ENCODE measurements around the gene RAET1G.
A peak's percentile ranks its signal among the peaks of the same experiment; 100 is the strongest.
"Not testable (repeated sequence)": the region's sequence is repeated elsewhere in the genome, so short reads cannot be mapped to it uniquely, and the experiment has no call there.

Gene RAET1G

GRCh38 chr6:149897015-149897697 lies 25.8 kb downstream of the RAET1G start:
- peak; percentile 97 for DNase-seq (ENCODE audit: low spot score)

DNA sequence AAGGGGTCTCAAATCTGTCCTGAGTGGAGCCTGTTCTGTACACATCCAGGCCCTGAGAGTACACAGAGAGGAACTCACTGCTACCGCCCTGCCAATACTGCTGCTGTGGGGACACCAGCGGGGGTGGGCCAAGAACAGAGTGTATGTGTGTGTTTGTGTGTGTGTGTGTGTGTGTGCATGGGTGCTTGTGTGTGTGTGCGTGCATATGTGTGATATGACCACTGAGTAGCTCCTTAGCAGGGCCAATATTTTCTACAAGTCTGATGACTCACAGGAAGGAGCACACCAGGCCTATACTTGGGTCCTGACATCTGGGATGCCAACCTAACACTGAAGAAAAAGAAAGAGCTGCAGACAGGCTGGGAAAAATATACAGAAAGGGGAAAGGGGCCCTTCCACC lies 26.4 kb downstream of the RAET1G start:
- DNase-seq (ENCODE audit: low spot score) = no peak

GRCh38 chr6:149895833-149896271 lies 27.1 kb downstream of the RAET1G start:
- peak; percentile 56 for DNase-seq (ENCODE audit: low spot score)

GRCh38 chr6:149895048-149895590 lies 27.8 kb downstream of the RAET1G start:
- peak; percentile 62 for DNase-seq (ENCODE audit: low spot score)

DNA sequence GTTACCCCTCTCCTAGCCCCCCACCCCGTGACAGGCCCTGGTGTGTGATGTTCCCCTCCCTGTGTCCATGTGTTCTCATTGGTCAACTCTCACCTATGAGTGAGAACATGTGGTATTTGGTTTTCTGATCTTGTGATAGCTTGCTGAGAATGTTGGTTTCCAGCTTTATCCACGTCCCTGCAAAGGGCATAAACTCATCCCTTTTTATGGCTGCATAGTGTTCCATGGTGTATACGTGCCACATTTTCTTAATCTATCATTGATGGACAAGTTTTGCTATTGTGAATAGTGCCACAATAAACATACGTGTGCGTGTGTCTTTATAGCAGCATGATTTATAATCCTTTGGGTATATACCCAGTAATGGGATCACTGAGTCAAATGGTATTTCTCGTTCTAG lies 31.1 kb downstream of the RAET1G start:
- DNase-seq (ENCODE audit: low spot score) = not testable (repeated sequence)

DNA sequence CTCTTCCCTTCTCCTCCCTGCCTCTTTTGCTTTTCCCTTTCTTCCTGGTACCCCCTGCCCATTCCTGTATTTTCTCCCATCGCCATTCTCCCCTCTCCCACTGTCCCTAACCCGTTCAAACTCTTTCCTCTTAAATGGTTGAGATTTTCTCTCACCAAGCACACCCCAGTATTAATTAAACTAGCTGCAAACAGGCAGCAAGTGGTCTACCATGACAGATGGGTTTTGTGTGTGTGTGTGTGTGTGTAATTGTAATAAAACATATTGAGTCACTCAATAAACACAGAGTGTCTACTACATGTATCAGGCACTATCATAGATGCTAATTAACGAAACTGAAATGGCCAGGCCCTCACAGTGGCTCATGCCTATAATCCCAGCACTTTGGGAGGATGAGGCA lies 31.7 kb downstream of the RAET1G start:
- no peak for DNase-seq (ENCODE audit: low spot score)

DNA sequence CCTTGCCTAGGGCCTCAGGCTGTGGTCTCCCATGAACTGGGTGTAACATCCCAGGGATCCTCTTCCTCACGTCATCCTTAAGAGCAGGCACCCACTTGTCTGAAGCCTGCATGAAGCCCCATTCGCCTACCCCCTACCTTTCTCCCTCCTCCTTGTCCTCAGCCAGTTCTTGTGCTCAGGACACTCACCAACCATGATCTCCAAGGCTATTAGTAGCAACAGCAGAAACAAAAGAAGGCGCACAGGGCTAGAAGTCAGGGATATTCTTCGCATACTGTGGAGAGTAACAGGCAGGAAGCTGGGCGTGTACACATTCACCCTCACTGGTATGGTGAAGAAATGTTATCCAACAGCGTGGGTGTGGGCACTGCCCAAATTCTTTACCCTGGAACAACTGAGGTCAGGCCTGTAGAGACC lies 32.3 kb downstream of the RAET1G start:
- no peak for DNase-seq (ENCODE audit: low spot score)

GRCh38 chr6:149889326-149889725 lies 33.6 kb downstream of the RAET1G start:
- DNase-seq (ENCODE audit: low spot score) = no peak

DNA sequence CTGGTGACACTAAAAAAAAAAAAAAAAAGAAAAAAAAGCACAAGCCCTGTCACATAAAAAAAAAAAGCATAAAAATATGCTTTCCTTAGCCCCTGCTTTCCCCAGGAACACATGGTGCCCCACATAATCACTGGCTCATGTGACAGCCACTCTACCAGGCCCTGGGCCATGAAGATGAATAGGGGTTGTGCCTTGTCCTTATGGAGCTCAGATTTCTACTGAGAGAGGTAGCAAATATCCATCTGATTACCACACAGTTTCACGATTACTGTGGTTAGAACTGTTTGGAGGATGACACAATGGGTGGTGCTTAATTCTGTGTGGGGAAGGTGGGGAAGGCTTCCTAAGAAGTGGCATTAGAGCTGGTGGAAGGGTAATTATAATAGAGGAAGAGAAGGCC lies 34.3 kb downstream of the RAET1G start:
- peak; percentile 72 for DNase-seq (ENCODE audit: low spot score)

DNA sequence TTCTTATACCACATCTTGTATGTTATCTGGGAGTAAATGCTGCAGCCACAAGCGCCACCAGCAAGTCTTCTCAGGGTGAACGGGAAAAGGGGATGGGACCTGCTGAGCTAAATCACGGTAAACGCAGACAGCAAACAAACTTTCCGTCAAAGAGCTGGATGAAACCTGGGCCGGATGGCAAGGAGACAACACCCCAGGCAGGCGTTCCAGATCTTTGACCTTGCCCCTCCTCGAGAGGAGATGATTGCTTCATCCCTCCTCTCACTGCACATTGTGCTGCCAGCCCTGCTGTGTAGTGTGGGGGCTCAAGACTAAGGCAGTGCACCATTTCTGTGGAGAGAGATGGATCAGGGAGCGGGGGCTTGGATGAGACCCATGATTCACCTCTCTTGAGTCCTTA lies 34.8 kb downstream of the RAET1G start:
- no peak for DNase-seq (ENCODE audit: low spot score)

- DNase-seq (ENCODE audit: low spot score) = peak; percentile 72
Measured at GRCh38 chr6:149887343-149887742, 35.6 kb downstream of the RAET1G start.

- no peak for DNase-seq (ENCODE audit: low spot score)
Measured at GRCh38 chr6:149885888-149886287, 37.0 kb downstream of the RAET1G start.

GRCh38 chr6:149884617-149885016 lies 38.3 kb downstream of the RAET1G start:
- no peak for DNase-seq (ENCODE audit: low spot score)

DNA sequence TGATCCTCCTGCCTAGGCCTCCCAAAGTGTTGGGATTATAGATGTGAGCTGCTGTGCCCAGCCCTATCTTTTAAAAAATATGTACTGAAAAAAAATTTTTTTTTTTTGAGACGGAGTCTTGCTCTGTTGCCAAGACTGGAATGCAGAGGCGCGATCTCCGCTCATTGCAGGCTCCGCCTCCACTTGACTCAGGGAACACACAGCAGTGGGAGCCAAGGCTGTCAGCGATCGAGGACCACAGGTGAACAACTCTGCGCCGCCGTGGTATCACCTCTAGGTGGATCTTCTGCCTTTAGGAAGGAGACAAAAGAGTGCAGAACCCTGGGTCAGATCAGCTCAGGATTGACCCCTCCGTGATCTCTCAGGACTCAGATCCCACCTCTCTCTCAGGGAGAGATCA lies 38.7 kb downstream of the RAET1G start:
- DNase-seq (ENCODE audit: low spot score) = no peak

DNA sequence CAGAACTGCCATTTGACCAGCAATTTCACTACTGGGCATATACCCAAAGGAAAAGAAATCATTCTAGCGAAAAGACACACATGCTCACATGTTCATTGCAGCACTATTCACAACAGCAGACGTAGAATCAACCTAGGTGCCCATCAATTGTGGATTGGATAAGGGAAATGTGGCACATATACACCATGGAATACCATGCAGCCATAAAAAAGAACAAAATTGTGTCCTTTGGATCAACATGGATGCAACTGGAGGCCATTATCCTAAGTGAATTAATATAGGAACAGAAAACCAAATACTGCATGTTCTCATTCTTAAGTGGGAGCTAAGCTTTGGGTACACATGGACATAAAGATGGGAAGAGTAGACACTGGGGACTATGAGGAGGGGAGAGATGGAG lies 41.1 kb downstream of the RAET1G start:
- DNase-seq (ENCODE audit: low spot score) = no peak

DNA sequence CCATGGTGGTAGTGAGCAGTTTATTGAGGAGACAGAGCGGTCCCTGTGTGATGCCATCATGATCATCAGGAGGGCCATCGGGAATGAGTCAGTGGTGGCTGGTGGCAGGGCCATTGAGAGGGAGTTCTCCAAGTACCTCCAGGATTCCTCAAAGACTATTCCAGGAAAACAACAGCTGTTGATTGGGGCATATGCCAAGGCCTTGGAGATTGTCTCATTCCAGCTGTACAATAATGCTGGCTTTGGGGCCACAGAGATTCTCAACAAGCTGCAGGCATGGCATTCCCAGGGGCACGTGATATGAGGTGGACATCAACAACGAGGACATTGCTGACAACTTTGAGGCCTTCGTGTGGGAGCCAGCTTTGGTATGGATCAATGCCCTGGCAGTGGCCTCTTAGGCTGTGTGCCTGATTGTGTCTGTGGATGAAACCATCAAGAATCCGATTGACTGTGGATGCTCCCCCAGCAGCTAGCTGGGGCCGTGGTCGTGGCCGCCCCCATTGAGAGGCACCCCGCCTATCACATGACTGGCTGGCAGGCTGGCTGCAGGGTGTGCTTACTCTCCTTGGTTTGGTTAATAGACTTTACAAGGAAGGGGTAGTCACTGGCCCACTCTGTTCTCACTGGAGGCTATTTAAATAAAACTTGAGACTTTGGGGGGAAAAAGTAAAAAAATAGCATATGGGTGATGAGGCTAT lies 41.7 kb downstream of the RAET1G start:
- DNase-seq (ENCODE audit: low spot score) = no peak

GRCh38 chr6:149877659-149878058 lies 45.3 kb downstream of the RAET1G start:
- no peak for DNase-seq (ENCODE audit: low spot score)

DNA sequence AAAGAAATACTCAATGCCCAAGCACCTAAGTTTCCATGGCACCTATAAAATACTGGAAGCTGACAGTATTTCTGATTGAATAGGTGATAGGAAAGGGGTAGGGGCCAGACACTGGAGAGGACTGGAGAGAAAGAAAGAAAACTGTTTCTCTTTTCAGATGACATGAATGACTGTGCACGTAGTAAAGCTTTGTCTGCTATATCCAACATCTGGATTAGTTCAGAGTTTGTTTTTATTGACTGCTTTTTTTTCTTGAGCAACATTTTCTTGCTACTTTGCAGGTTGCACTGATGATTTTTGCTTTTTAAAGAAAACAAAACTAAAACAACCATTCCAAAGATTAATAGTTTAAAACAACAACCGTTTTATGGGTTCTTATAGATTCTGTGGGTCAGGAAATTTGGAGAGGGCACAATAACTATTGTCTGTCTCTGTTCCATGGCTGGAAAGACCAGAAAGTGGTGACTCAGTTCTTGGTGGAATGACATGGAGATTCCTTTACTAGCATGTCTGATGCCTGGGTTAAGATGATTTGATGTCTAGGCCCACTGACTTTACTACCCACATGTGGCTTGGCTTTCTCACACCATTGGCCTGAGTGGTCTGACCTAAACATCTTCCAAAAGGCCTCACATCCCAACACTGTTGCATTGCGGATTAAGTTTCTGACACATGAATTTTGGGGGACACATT lies 46.5 kb downstream of the RAET1G start:
- DNase-seq (ENCODE audit: low spot score) = peak; percentile 69

GRCh38 chr6:149872233-149872632 lies 50.7 kb downstream of the RAET1G start:
- no peak for DNase-seq (ENCODE audit: low spot score)

DNA sequence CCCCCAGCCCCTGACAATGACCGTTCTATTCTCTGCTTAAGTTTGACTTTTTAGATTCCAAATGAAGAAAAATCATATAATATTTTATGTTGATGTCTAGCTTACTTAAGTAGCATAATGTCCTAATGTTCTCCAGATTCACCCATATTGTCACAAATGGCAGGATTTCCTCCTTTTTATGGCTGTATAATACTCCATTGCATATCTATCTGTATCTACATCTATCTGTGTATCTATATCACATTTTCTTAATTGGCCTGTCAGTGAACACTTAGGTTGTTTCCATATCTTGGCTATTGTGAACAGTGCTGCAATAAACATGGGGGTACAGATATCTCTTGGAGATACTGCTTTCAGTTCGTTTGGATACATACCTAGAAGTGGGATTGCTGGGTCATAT lies 51.7 kb downstream of the RAET1G start:
- no peak for DNase-seq (ENCODE audit: low spot score)

GRCh38 chr6:149869275-149869892 lies 53.5 kb downstream of the RAET1G start:
- DNase-seq (ENCODE audit: low spot score) = no peak

- DNase-seq (ENCODE audit: low spot score) = peak; percentile 44
Measured at GRCh38 chr6:149867876-149868640, 54.9 kb downstream of the RAET1G start.

Data from AG08395 (cell line).